H1 (cell line): ENCODE data around the gene SLC22A24. TPM values are rescaled to one million over a fixed set of nuclear protein-coding genes. Genes with fewer than 3 reads are reported as not detected.

Source experiments
- ATF3 ChIP-seq: IDR thresholded peaks from 2 replicates; pipeline ENCODE4 v1.6.1; 2011; ENCODE audit warnings: low read depth, mild to moderate bottlenecking, low read length; ENCODE audit not compliant: insufficient read depth
- BCL11A ChIP-seq, 2 experiments: IDR thresholded peaks; one replicate each; pipeline ENCODE4 v1.6.1; 2011; ENCODE audit warnings: low read depth in 2 of 2, low read length in 2 of 2, mild to moderate bottlenecking in 2 of 2
- CHD7 ChIP-seq: fragments of 300-600 bp; sonication (generic); IDR thresholded peaks from 2 replicates; pipeline ENCODE4 v1.7.1; 2012; ENCODE audit warnings: low read length, moderate library complexity, mild to moderate bottlenecking, inconsistent platforms; ENCODE audit not compliant: insufficient replicate concordance
- EGR1 ChIP-seq: IDR thresholded peaks from 2 replicates; pipeline ENCODE4 v1.6.1; 2011; ENCODE audit warnings: low read depth, low read length, borderline replicate concordance
- KDM5A ChIP-seq: fragments of 200-600 bp; IDR thresholded peaks from 2 replicates; pipeline ENCODE4 v1.7.1; 2012; ENCODE audit warnings: mild to moderate bottlenecking, low read length, inconsistent platforms, mixed read lengths
- MAFK ChIP-seq: IDR thresholded peaks from 2 replicates; pipeline ENCODE4 v1.6.1; 2012; ENCODE audit warnings: low read depth, mild to moderate bottlenecking, improper control_type of control experiment, low read length
- POLR2A ChIP-seq, 2 experiments: IDR thresholded peaks; 1 replicate in 1 of 2; 2 replicates in 1 of 2; pipeline ENCODE4 v1.6.1; 2011; ENCODE audit warnings: low read depth in 2 of 2, low read length in 2 of 2, mild to moderate bottlenecking in 2 of 2; ENCODE audit errors: control extremely low read depth in 1 of 2
- POLR2AphosphoS5 ChIP-seq: IDR thresholded peaks from 2 replicates; pipeline ENCODE4 v1.6.1; 2011; ENCODE audit warnings: low read depth, low read length
- RBBP5 ChIP-seq: IDR thresholded peaks from 2 replicates; pipeline ENCODE4 v1.7.1; 2012; ENCODE audit warnings: low read depth, mild to moderate bottlenecking, inconsistent platforms, low read length, moderate library complexity, borderline replicate concordance
- RXRA ChIP-seq: IDR thresholded peaks from 2 replicates; pipeline ENCODE4 v1.6.1; 2011; ENCODE audit warnings: low read depth, mild to moderate bottlenecking, low read length, moderate library complexity; ENCODE audit not compliant: insufficient read depth
- SP2 ChIP-seq: IDR thresholded peaks from 2 replicates; pipeline ENCODE4 v1.6.1; 2012; ENCODE audit warnings: mild to moderate bottlenecking, low read length, inconsistent platforms
- polyA plus RNA-seq, 7 experiments: library from polyadenylated mRNA; depleted of rRNA in 3 of 7; stranded (reverse) in 5 of 7; unstranded in 2 of 7; fragments of >200 nt in 5 of 7; fragments of 200-250 nt in 2 of 7; gene quantifications; 1 replicate in 5 of 7; 2 replicates in 1 of 7; 4 replicates in 1 of 7; pipeline versions ENCODE4 v1.2.1 to v1.2.3, GENCODE V29; 2011 to 2013; ENCODE audit warnings: missing spikeins in 2 of 7, mixed read lengths in 2 of 7
- total RNA-seq: library from RNA; stranded (reverse); fragmentation: NEBNext Ultra II Directional; extraction: Animal tissue kit (Norgen Biotek cat#: 25700); gene quantifications from 2 replicates; pipeline ENCODE4 v1.2.1, GENCODE V29; 2021

The SLC22A24 gene
- total and polyA plus RNA-seq, 2 of the 8 experiments (the other 6 are each of a cell fraction or from before 2014, with no cell fraction given): not detected

GRCh38 chr11:63132985-63133775 lies 10.8 kb downstream of the SLC22A24 start (continued):
- TF ChIP-seq CHD7: no peak
- no peak for TF ChIP-seq MAFK
- no peak for TF ChIP-seq RBBP5
- no peak for TF ChIP-seq RXRA
- TF ChIP-seq POLR2A (IDR thresholded peaks at IDR 0.05; ENCODE audit: control extremely low read depth in 1 of 2, low read depth in 2 of 2, low read length in 2 of 2): no peak
- no peak for TF ChIP-seq KDM5A
- TF ChIP-seq ATF3: no peak
- no peak for TF ChIP-seq BCL11A (IDR thresholded peaks at IDR 0.05; ENCODE audit: low read depth in 2 of 2, low read length in 2 of 2)
- no peak for TF ChIP-seq POLR2AphosphoS5
- no peak for TF ChIP-seq SP2
- no peak for TF ChIP-seq EGR1
